Liver (tissue), 9 donors: ENCODE results near the gene PSMD1. TPM values are rescaled to one million over a fixed set of nuclear protein-coding genes. Genes with fewer than 3 reads are reported as not detected.

ENCODE experiments used
- DNase-seq: peaks from one replicate; pipeline ENCODE4 v3.0.0-alpha.2; 2017; ENCODE audit warnings: low spot score
- H3K27ac ChIP-seq, 2 donors: one replicate each; pipeline ENCODE4 v1.7.0; 2013; ENCODE audit warnings: inconsistent platforms in 2 of 2, low read length in 2 of 2, control low read depth in 1 of 2, low read depth in 1 of 2, mild to moderate bottlenecking in 1 of 2
- H3K27me3 ChIP-seq, 4 donors: one replicate each; pipeline versions ENCODE4 v1.6.1 to v1.7.0; 2013; ENCODE audit warnings: low read length in 3 of 4, inconsistent platforms in 1 of 4, mild to moderate bottlenecking in 1 of 4, moderate library complexity in 1 of 4; ENCODE audit not compliant: control insufficient read depth in 4 of 4, insufficient read depth in 4 of 4
- H3K36me3 ChIP-seq, 4 donors: one replicate each; pipeline versions ENCODE4 v1.6.1 to v1.7.0; 2013; ENCODE audit warnings: low read length in 3 of 4, mild to moderate bottlenecking in 3 of 4, low read depth in 1 of 4, moderate library complexity in 1 of 4; ENCODE audit not compliant: control insufficient read depth in 4 of 4, insufficient read depth in 3 of 4
- H3K4me1 ChIP-seq, 4 donors: one replicate each; pipeline versions ENCODE4 v1.6.1 to v1.7.0; 2013; ENCODE audit warnings: low read length in 3 of 4, mild to moderate bottlenecking in 3 of 4, moderate library complexity in 1 of 4; ENCODE audit not compliant: control insufficient read depth in 4 of 4, insufficient read depth in 4 of 4
- H3K4me3 ChIP-seq, 3 donors: one replicate each; pipeline versions ENCODE4 v1.6.1 to v1.7.0; 2013; ENCODE audit warnings: low read length in 3 of 3, control low read depth in 1 of 3, low read depth in 1 of 3, mild to moderate bottlenecking in 1 of 3
- H3K9ac ChIP-seq, 2 donors: one replicate each; pipeline ENCODE4 v1.7.0; 2013; ENCODE audit warnings: low read length in 2 of 2, mild to moderate bottlenecking in 2 of 2, moderate library complexity in 2 of 2, control low read depth in 1 of 2, low read depth in 1 of 2
- H3K9me3 ChIP-seq, 4 donors: one replicate each; pipeline versions ENCODE4 v1.6.1 to v1.7.0; 2013; ENCODE audit warnings: low read length in 3 of 4; ENCODE audit not compliant: control insufficient read depth in 4 of 4
- ATF3 ChIP-seq: IDR thresholded peaks from 2 replicates; pipeline ENCODE4 v1.6.1; 2016; ENCODE audit warnings: antibody characterized with exemption
- EGR1 ChIP-seq, 2 donors: IDR thresholded peaks; 2 replicates each; pipeline ENCODE4 v1.6.1; 2016 to 2018; ENCODE audit warnings: antibody characterized with exemption in 2 of 2, low read depth in 2 of 2
- FOXA1 ChIP-seq: IDR thresholded peaks from 2 replicates; pipeline ENCODE4 v1.6.1; 2016; ENCODE audit warnings: antibody characterized with exemption
- FOXA2 ChIP-seq: IDR thresholded peaks from 2 replicates; pipeline ENCODE4 v1.6.1; 2016; ENCODE audit warnings: antibody characterized with exemption
- GABPA ChIP-seq, 2 donors: IDR thresholded peaks in 1 of 2; conservative IDR thresholded peaks in 1 of 2; 2 replicates each; pipeline ENCODE4 v1.6.1; 2016; ENCODE audit warnings: antibody characterized with exemption in 2 of 2, mild to moderate bottlenecking in 1 of 2, moderate library complexity in 1 of 2
- HNF4A ChIP-seq, 2 donors: conservative IDR thresholded peaks; 2 replicates each; pipeline ENCODE4 v1.6.1; 2016; ENCODE audit warnings: antibody characterized with exemption in 2 of 2, mild to moderate bottlenecking in 2 of 2
- JUND ChIP-seq, 2 donors: IDR thresholded peaks; 2 replicates each; pipeline ENCODE4 v1.6.1; 2016; ENCODE audit warnings: antibody characterized with exemption in 2 of 2
- NR2F2 ChIP-seq: IDR thresholded peaks from 2 replicates; pipeline ENCODE4 v1.6.1; 2016; ENCODE audit warnings: antibody characterized with exemption
- RAD21 ChIP-seq, 2 donors: IDR thresholded peaks; 2 replicates each; pipeline ENCODE4 v1.6.1; 2016; ENCODE audit warnings: antibody characterized with exemption in 2 of 2, mild to moderate bottlenecking in 2 of 2
- SP1 ChIP-seq: IDR thresholded peaks from 2 replicates; pipeline ENCODE4 v1.6.1; 2018; ENCODE audit warnings: antibody characterized with exemption, mild to moderate bottlenecking
- TAF1 ChIP-seq: conservative IDR thresholded peaks from 2 replicates; pipeline ENCODE4 v1.6.1; 2016; ENCODE audit warnings: antibody characterized with exemption, mild to moderate bottlenecking
- YY1 ChIP-seq: IDR thresholded peaks from 2 replicates; pipeline ENCODE4 v1.6.1; 2016; ENCODE audit warnings: antibody characterized with exemption, mild to moderate bottlenecking
- ZBTB33 ChIP-seq: IDR thresholded peaks from 2 replicates; pipeline ENCODE4 v1.6.1; 2016; ENCODE audit warnings: antibody characterized with exemption
- WGBS: extraction: QIAGEN DNeasy Blood & Tissue Kit; methylation state at CpG from one replicate; pipeline ENCODE4 v1.1.7; 2013; 5-methylcytosine and 5-hydroxymethylcytosine counted together
- polyA plus RNA-seq, 2 donors: library from polyadenylated mRNA; stranded (reverse) in 1 of 2; unstranded in 1 of 2; fragments of 200-250 nt in 1 of 2; fragments of >200 nt in 1 of 2; fragmentation: Nextera tagmentation in 1 of 2; extraction: Ambion mirVana in 1 of 2; gene quantifications; one replicate each; pipeline versions ENCODE4 v1.2.1 to v1.2.3, GENCODE V29; 2013 to 2015
- total RNA-seq, 2 donors: library from RNA; depleted of rRNA; stranded (reverse); fragments of >200 nt; gene quantifications; one replicate each; pipeline ENCODE4 v1.2.3, GENCODE V29; 2014
- TF ChIP-seq, protein P1 (sequence below): IDR thresholded peaks from 2 replicates; pipeline ENCODE4 v1.6.1; 2016; ENCODE audit warnings: antibody characterized with exemption, mild to moderate bottlenecking
- TF ChIP-seq, protein P2 (sequence below): fragments of 150-350 bp; IDR thresholded peaks from 2 replicates; pipeline ENCODE4 v1.5.1; 2017; ENCODE audit warnings: improper control_type of control experiment, low read depth, low read length; ENCODE audit not compliant: missing input control
- donor health status: healthy.
- donor health status: healthy.
- donor health status: healthy.
- donor health status: healthy.
- donor health status: healthy.

PSMD1 gene
- total and polyA plus RNA-seq, 4 donors: 31.7 to 83.3 (median 68.1) TPM

DNA sequence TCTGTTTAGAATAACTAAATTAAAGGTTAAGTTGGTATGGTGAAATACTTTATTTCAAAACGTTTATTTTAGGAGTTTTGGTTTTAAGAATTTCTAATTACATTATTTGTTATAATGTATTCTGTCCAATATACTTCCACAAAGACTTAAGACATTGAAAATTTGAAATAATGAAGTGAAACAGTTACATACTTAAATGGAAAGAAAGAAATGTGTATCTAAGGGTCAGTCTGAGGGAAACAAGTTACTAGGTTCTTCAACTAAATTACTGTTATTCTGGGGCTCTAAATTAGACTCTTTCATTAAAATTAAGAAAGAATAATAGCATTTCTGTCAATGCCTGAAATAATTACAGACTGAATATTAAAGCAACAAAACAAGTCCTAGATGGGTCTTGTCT lies 60.5 kb downstream of the PSMD1 start (continued):
- TF ChIP-seq HNF4A (conservative IDR thresholded peaks at IDR 0.05) (no peak), YY1 (no peak)

DNA sequence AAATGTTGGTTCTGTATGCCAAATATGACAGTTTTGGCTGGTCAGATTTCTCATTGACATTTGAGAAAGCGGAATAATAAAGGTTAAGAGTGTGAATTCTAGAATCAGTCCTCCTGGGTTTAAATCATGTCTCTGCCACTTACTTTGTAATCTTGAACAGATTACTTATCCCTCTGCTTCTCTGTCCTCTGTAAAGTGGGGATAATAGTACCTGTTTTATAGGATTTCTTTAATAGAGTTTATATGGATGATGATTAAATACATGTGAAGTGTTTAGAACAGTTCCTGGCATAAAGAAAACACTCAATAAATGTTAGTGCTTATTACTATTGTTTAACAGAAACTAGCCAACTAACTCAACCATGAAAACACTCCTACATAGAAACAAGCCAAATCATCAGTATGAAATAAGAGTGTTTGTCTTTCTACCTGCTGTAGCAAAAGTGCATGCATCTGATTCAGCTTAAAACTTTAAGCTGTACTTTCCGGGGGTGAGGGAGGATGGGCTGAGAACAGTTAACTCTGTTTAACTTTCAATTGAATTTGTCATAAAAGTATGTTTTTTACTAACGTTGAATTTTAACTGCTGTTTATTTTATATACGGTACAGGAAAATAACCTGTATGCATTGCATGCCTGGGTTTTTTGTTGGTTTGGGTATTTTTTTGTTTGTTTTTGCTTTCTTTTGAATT lies 61.4 kb downstream of the PSMD1 start:
- WGBS: 71% methylated on average over 4 of the region's 4 CpGs
- no peaks in the 10 kb centered on the region for H3K27me3 ChIP-seq
- TF ChIP-seq NR2F2: no peak
- no peak for TF ChIP-seq GABPA (IDR thresholded peaks at IDR 0.05 in 1 of 2, conservative IDR thresholded peaks at IDR 0.05 in 1 of 2)
- TF ChIP-seq EGR1 (IDR thresholded peaks at IDR 0.05; ENCODE audit: low read depth in 2 of 2): no peak
- TF ChIP-seq SP1: no peak
- TF ChIP-seq JUND (IDR thresholded peaks at IDR 0.05): no peak
- TF ChIP-seq, protein P1, sequence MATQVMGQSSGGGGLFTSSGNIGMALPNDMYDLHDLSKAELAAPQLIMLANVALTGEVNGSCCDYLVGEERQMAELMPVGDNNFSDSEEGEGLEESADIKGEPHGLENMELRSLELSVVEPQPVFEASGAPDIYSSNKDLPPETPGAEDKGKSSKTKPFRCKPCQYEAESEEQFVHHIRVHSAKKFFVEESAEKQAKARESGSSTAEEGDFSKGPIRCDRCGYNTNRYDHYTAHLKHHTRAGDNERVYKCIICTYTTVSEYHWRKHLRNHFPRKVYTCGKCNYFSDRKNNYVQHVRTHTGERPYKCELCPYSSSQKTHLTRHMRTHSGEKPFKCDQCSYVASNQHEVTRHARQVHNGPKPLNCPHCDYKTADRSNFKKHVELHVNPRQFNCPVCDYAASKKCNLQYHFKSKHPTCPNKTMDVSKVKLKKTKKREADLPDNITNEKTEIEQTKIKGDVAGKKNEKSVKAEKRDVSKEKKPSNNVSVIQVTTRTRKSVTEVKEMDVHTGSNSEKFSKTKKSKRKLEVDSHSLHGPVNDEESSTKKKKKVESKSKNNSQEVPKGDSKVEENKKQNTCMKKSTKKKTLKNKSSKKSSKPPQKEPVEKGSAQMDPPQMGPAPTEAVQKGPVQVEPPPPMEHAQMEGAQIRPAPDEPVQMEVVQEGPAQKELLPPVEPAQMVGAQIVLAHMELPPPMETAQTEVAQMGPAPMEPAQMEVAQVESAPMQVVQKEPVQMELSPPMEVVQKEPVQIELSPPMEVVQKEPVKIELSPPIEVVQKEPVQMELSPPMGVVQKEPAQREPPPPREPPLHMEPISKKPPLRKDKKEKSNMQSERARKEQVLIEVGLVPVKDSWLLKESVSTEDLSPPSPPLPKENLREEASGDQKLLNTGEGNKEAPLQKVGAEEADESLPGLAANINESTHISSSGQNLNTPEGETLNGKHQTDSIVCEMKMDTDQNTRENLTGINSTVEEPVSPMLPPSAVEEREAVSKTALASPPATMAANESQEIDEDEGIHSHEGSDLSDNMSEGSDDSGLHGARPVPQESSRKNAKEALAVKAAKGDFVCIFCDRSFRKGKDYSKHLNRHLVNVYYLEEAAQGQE: no peak
- no peak for TF ChIP-seq TAF1
- no peak for TF ChIP-seq YY1
- no peak for TF ChIP-seq ATF3
- TF ChIP-seq FOXA1: no peak
- TF ChIP-seq ZBTB33: no peak
- TF ChIP-seq HNF4A (conservative IDR thresholded peaks at IDR 0.05): no peak
- no peak overlapping the region for H3K4me3 ChIP-seq
- no peak for DNase-seq
- H3K27ac ChIP-seq: no peak overlapping the region
- H3K9ac ChIP-seq: no peak overlapping the region
- H3K4me1 ChIP-seq: peaks cover 3 to 9% (median 7%) of the 10 kb centered on the region in 4 donors
- no peaks in the 10 kb centered on the region for H3K9me3 ChIP-seq
- H3K36me3 ChIP-seq: peaks cover 0 to 3% (median 2%) of the 10 kb centered on the region in 4 donors

DNA sequence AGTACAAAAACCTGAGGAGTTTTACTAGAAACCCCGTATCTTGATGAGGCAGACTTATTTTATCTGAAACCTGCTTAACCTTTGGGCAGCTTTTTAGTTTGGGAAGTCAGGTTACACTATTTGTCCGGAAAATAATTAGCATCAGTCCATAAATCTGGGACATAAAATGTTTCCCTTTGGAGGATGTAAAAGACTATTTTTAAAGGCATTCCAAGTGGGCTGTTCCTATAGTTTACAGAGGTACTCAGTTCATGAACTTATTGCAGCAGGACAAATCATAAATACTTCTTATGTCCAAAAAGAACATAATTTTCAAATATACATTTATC lies 61.9 kb downstream of the PSMD1 start:
- 77% methylated on average over 2 of the region's 2 CpGs for WGBS
- DNase-seq: no peak
- Histone ChIP-seq H3K36me3 (peaks cover 0 to 1% (median 0%) of the 10 kb centered on the region in 4 donors), H3K9me3 (no peaks in the 10 kb centered on the region), H3K9ac (no peak overlapping the region), H3K4me1 (peaks cover 3 to 14% (median 11%) of the 10 kb centered on the region in 4 donors), H3K4me3 (no peak overlapping the region), H3K27me3 (no peaks in the 10 kb centered on the region), H3K27ac (no peak overlapping the region)
- no peak for TF ChIP-seq JUND (IDR thresholded peaks at IDR 0.05)
- TF ChIP-seq FOXA2: no peak
- TF ChIP-seq RAD21 (IDR thresholded peaks at IDR 0.05): no peak
- TF ChIP-seq ATF3: no peak
- TF ChIP-seq YY1: no peak
- TF ChIP-seq SP1: no peak
- TF ChIP-seq GABPA (IDR thresholded peaks at IDR 0.05 in 1 of 2, conservative IDR thresholded peaks at IDR 0.05 in 1 of 2): no peak
- TF ChIP-seq, protein P2, sequence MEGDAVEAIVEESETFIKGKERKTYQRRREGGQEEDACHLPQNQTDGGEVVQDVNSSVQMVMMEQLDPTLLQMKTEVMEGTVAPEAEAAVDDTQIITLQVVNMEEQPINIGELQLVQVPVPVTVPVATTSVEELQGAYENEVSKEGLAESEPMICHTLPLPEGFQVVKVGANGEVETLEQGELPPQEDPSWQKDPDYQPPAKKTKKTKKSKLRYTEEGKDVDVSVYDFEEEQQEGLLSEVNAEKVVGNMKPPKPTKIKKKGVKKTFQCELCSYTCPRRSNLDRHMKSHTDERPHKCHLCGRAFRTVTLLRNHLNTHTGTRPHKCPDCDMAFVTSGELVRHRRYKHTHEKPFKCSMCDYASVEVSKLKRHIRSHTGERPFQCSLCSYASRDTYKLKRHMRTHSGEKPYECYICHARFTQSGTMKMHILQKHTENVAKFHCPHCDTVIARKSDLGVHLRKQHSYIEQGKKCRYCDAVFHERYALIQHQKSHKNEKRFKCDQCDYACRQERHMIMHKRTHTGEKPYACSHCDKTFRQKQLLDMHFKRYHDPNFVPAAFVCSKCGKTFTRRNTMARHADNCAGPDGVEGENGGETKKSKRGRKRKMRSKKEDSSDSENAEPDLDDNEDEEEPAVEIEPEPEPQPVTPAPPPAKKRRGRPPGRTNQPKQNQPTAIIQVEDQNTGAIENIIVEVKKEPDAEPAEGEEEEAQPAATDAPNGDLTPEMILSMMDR: no peak
- TF ChIP-seq FOXA1: no peak
